Activated CD4-positive, alpha-beta T cell treated with anti-CD3 and anti-CD28 coated beads, Interleukin-2, amount 10 ng/mL, durations not matched to agents 7 days and 5 days (primary cell): Measurements from ENCODE around the gene SLCO2B1. TPM values are rescaled to one million over a fixed set of nuclear protein-coding genes. Genes with fewer than 3 reads are reported as not detected.

Source experiments
- CTCF ChIA-PET: fragments of 350-600 bp; sonication (Branson Sonifier 250); formaldehyde crosslinking; loops from one replicate; lab custom pipeline; 2021; ENCODE audit warnings: antibody characterized with exemption; lab: Charles Lee
- POLR2A ChIA-PET: fragments of 350-600 bp; sonication (Branson Sonifier 250); formaldehyde crosslinking; loops from one replicate; lab custom pipeline; 2021; ENCODE audit warnings: antibody characterized with exemption; lab: Charles Lee
- DNase-seq: peaks from one replicate; pipeline ENCODE4 v3.0.0-alpha.2; 2020
- H3K27ac Mint-ChIP-seq: one replicate; pipeline ENCODE4 v1.8.0; 2021; ENCODE audit warnings: mild to moderate bottlenecking, moderate library complexity, mixed read lengths
- H3K27me3 Mint-ChIP-seq: one replicate; pipeline ENCODE4 v1.8.0; 2021; ENCODE audit warnings: mixed read lengths
- H3K36me3 Mint-ChIP-seq: one replicate; pipeline ENCODE4 v1.8.0; 2021; ENCODE audit warnings: low read depth, mixed read lengths
- H3K4me1 Mint-ChIP-seq: one replicate; pipeline ENCODE4 v1.8.0; 2021; ENCODE audit warnings: mixed read lengths
- H3K4me3 Mint-ChIP-seq: one replicate; pipeline ENCODE4 v1.8.0; 2021; ENCODE audit warnings: mild to moderate bottlenecking, moderate library complexity, mixed read lengths
- H3K9me3 Mint-ChIP-seq: one replicate; pipeline ENCODE4 v1.8.0; 2021; ENCODE audit warnings: mixed read lengths
- total RNA-seq, 2 experiments: library from RNA; stranded (reverse); gene quantifications; one replicate each; pipeline ENCODE4 v1.2.3, GENCODE V29; 2021

SLCO2B1 gene
- total RNA-seq, 2 experiments from 2014 or later, result 0.37 TPM; not detected in 1

GRCh38 chr11:75241036-75241905 is 90.4 kb downstream of the SLCO2B1 start:
- no peak overlapping the region for H3K27ac Mint-ChIP-seq
- DNase-seq, result peak; percentile 84
- ChIA-PET CTCF (interaction anchor here (0.6 to 7.1 kb wide), 39 partner anchors 8 to 564 kb away, joined by 3 to 145 read pairs (median 5); partner anchors contain the start of genes SLCO2B1, SPCS2 and XRRA1), POLR2A (no interaction called here)
- H3K4me3 Mint-ChIP-seq, result peak overlapping the region; percentile 68
- H3K27me3 Mint-ChIP-seq, result peaks cover 51% of the 10 kb centered on the region
- H3K9me3 Mint-ChIP-seq, result no peaks in the 10 kb centered on the region
- H3K4me1 Mint-ChIP-seq, result peaks cover 15% of the 10 kb centered on the region
- no peaks in the 10 kb centered on the region for H3K36me3 Mint-ChIP-seq

DNA sequence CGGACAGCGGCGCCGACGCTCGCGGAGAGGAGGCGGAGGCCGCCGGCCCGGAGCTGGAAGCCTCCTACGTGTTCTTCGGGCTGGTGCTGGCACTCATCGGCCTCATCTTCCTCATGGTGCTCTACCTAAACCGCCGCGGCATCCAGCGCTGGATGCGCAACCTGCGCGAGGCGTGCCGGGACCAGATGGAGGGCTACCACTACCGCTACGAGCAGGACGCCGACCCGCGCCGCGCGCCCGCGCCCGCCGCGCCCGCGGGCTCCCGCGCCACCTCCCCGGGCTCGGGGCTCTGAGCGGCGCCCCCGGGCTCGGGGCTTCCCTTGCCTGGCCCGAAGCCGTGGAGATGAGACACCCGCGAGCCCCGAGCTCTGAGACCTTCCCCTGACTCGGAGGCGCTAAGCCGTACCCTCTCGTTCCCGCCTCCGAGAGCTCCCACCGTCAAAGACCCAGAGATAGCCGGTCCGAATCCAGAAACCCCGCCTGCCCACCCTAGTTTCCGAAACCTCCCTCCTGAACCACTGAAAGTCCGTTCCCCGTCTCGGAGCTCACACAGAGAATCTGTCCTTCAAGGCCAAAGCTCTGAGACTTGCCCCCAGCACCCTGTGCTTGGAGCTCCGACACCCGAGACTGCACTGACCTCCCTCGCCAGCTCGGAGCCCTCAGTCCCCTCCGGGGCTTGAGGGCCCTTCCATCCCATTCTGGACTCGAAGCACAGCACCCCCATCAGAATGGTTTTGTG is 91.2 kb downstream of the SLCO2B1 start:
- no peaks in the 10 kb centered on the region for H3K9me3 Mint-ChIP-seq

GRCh38 chr11:75242722-75243600 is 92.1 kb downstream of the SLCO2B1 start:
- POLR2A ChIA-PET, result no interaction called here
- peak overlapping the region; percentile 55 for H3K4me3 Mint-ChIP-seq
- no peaks in the 10 kb centered on the region for H3K36me3 Mint-ChIP-seq
- H3K4me1 Mint-ChIP-seq, result peaks cover 15% of the 10 kb centered on the region
- peaks cover 49% of the 10 kb centered on the region for H3K27me3 Mint-ChIP-seq
- CTCF ChIA-PET, result interaction anchor here (0.6 to 7.1 kb wide), 27 partner anchors 8 to 369 kb away, joined by 3 to 145 read pairs (median 4); partner anchors contain the start of genes SPCS2 and XRRA1
- no peak for DNase-seq
- H3K27ac Mint-ChIP-seq, result no peak overlapping the region
- no peaks in the 10 kb centered on the region for H3K9me3 Mint-ChIP-seq

More for the DNA sequence above, 91.2 kb downstream of the SLCO2B1 start:
- Mint-ChIP-seq H3K27ac (peak overlapping the region; percentile 31), H3K36me3 (no peaks in the 10 kb centered on the region), H3K4me1 (peaks cover 15% of the 10 kb centered on the region), H3K4me3 (peak overlapping the region; percentile 68), H3K27me3 (peaks cover 51% of the 10 kb centered on the region)
- ChIA-PET POLR2A (no interaction called here), CTCF (interaction anchor here (0.6 to 7.1 kb wide), 37 partner anchors 9 to 369 kb away, joined by 3 to 145 read pairs (median 4); partner anchors contain the start of genes SPCS2 and XRRA1)
- DNase-seq, result no peak

GRCh38 chr11:75244052-75244814 is 93.3 kb downstream of the SLCO2B1 start:
- Mint-ChIP-seq H3K27me3 (peaks cover 44% of the 10 kb centered on the region), H3K4me3 (no peak overlapping the region), H3K4me1 (peaks cover 19% of the 10 kb centered on the region), H3K36me3 (no peaks in the 10 kb centered on the region), H3K27ac (no peak overlapping the region), H3K9me3 (no peaks in the 10 kb centered on the region)
- POLR2A ChIA-PET, result interaction anchor here (0.6 kb wide), 1 partner anchor 112 kb away, joined by 6 read pairs; no protein-coding TSS in a partner anchor
- CTCF ChIA-PET, result interaction anchor here (1.2 to 7.1 kb wide), 3 partner anchors 20 to 223 kb away, joined by 3 to 145 read pairs (median 3); no protein-coding TSS in a partner anchor
- DNase-seq, result no peak

DNA sequence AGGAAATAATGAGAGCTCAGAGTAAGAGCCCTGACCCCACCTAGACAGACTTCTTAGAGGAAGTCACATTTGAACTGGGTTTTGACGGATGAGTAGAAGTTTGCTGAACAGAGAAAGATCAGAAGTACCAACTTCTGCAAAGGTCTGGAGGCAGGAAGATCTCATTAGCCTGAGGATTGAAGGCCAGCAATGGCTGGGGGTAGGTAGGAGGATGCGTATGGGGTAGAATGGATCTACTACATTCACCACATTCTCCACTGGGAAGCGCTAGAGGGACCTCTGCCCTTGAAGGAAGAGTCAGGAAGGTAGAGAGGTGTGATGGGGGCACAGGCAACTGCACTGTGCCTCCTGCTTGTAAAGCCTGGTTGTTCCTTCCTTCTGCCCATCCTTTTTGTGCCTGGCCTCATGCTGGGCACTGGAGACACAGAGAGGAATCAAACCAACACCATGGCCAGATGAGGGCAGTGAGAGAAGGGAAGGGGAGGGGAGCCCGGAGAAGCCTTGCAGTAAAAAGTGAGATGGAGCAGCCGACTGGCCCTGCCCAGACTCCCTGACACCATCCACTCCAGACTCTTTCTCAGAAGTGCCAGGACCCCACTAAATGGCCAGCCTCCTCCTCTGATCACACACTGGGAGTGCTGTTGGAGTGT is 94.6 kb downstream of the SLCO2B1 start:
- DNase-seq, result no peak
- H3K9me3 Mint-ChIP-seq, result no peaks in the 10 kb centered on the region
- no peak overlapping the region for H3K27ac Mint-ChIP-seq
- POLR2A ChIA-PET, result no interaction called here
- H3K36me3 Mint-ChIP-seq, result no peaks in the 10 kb centered on the region
- H3K27me3 Mint-ChIP-seq, result peaks cover 40% of the 10 kb centered on the region
- no peak overlapping the region for H3K4me3 Mint-ChIP-seq
- CTCF ChIA-PET, result interaction anchor here (1.2 to 7.1 kb wide), 3 partner anchors 19 to 225 kb away, joined by 3 to 145 read pairs (median 3); no protein-coding TSS in a partner anchor
- H3K4me1 Mint-ChIP-seq, result peaks cover 12% of the 10 kb centered on the region

GRCh38 chr11:75246006-75246670 is 95.2 kb downstream of the SLCO2B1 start:
- no peak overlapping the region for H3K4me3 Mint-ChIP-seq
- H3K4me1 Mint-ChIP-seq, result peaks cover 12% of the 10 kb centered on the region
- CTCF ChIA-PET, result interaction anchor here (1.5 to 7.2 kb wide), 2 partner anchors 99 to 104 kb away, joined by 3 to 91 read pairs; no protein-coding TSS in a partner anchor
- DNase-seq, result no peak
- H3K27me3 Mint-ChIP-seq, result peaks cover 43% of the 10 kb centered on the region
- H3K36me3 Mint-ChIP-seq, result no peaks in the 10 kb centered on the region
- H3K27ac Mint-ChIP-seq, result no peak overlapping the region
- no peaks in the 10 kb centered on the region for H3K9me3 Mint-ChIP-seq
- POLR2A ChIA-PET, result no interaction called here

GRCh38 chr11:75246671-75247350 is 95.9 kb downstream of the SLCO2B1 start:
- Mint-ChIP-seq H3K36me3 (no peaks in the 10 kb centered on the region), H3K4me3 (no peak overlapping the region), H3K9me3 (no peaks in the 10 kb centered on the region), H3K4me1 (peaks cover 12% of the 10 kb centered on the region), H3K27me3 (peaks cover 46% of the 10 kb centered on the region), H3K27ac (no peak overlapping the region)
- ChIA-PET POLR2A (no interaction called here), CTCF (interaction anchor here (0.6 to 7.2 kb wide), 5 partner anchors 15 to 1244 kb away, joined by 3 to 91 read pairs (median 7); no protein-coding TSS in a partner anchor)
- DNase-seq, result no peak

- Mint-ChIP-seq H3K36me3 (no peaks in the 10 kb centered on the region), H3K27ac (no peak overlapping the region), H3K27me3 (peaks cover 30% of the 10 kb centered on the region), H3K9me3 (peaks cover 3% of the 10 kb centered on the region), H3K4me3 (no peak overlapping the region), H3K4me1 (peaks cover 3% of the 10 kb centered on the region)
- no peak for DNase-seq
- POLR2A ChIA-PET, result no interaction called here
- CTCF ChIA-PET, result interaction anchor here (0.5 to 7.2 kb wide), 36 partner anchors 7 to 1017 kb away, joined by 3 to 91 read pairs (median 5); partner anchors contain the start of genes ARRB1, LIPT2 and TPBGL
Observed at GRCh38 chr11:75248924-75249256, 98.0 kb downstream of the SLCO2B1 start.

GRCh38 chr11:75249704-75250103 is 98.8 kb downstream of the SLCO2B1 start:
- Mint-ChIP-seq H3K4me3 (no peak overlapping the region), H3K36me3 (no peaks in the 10 kb centered on the region), H3K4me1 (peaks cover 3% of the 10 kb centered on the region), H3K27me3 (peaks cover 24% of the 10 kb centered on the region), H3K27ac (no peak overlapping the region), H3K9me3 (peaks cover 3% of the 10 kb centered on the region)
- CTCF ChIA-PET, result interaction anchor here (0.8 to 7.2 kb wide), 10 partner anchors 8 to 234 kb away, joined by 3 to 91 read pairs (median 6); partner anchors contain the start of gene TPBGL
- no peak for DNase-seq
- POLR2A ChIA-PET, result interaction anchor here (0.7 kb wide), 1 partner anchor 13 kb away, joined by 3 read pairs; no protein-coding TSS in a partner anchor

- H3K4me1 Mint-ChIP-seq, result no peaks in the 10 kb centered on the region
- H3K4me3 Mint-ChIP-seq, result no peak overlapping the region
- ChIA-PET POLR2A (no interaction called here), CTCF (interaction anchor here (2.0 kb wide), 1 partner anchor 114 kb away, joined by 8 read pairs; no protein-coding TSS in a partner anchor)
- no peak for DNase-seq
- no peaks in the 10 kb centered on the region for H3K36me3 Mint-ChIP-seq
- H3K27ac Mint-ChIP-seq, result no peak overlapping the region
- peaks cover 3% of the 10 kb centered on the region for H3K9me3 Mint-ChIP-seq
- peaks cover 30% of the 10 kb centered on the region for H3K27me3 Mint-ChIP-seq
Observed at GRCh38 chr11:75254326-75254725, 103.4 kb downstream of the SLCO2B1 start.
